Nephron (organoid): ENCODE results near the gene MCF2L.
A peak's percentile ranks its signal among the peaks of the same experiment; 100 is the strongest.
"Not testable (repeated sequence)": the region's sequence is repeated elsewhere in the genome, so short reads cannot be mapped to it uniquely, and the experiment has no call there.

Experiments used
- H3K27ac Mint-ChIP-seq, 3 experiments: 2 replicates each; pipeline ENCODE4 v1.8.0; 2020; ENCODE audit warnings: mixed read lengths in 3 of 3, mild to moderate bottlenecking in 2 of 3, moderate library complexity in 1 of 3
- H3K27me3 Mint-ChIP-seq: 2 replicates; pipeline ENCODE4 v1.8.0; 2021; ENCODE audit warnings: low read depth, mild to moderate bottlenecking, moderate library complexity, mixed read lengths
- H3K36me3 Mint-ChIP-seq: 2 replicates; pipeline ENCODE4 v1.8.0; 2020; ENCODE audit warnings: low read depth, mixed read lengths
- H3K4me1 Mint-ChIP-seq: 2 replicates; pipeline ENCODE4 v1.8.0; 2020; ENCODE audit warnings: mixed read lengths
- H3K4me3 Mint-ChIP-seq, 3 experiments: 2 replicates each; pipeline ENCODE4 v1.8.0; 2020; ENCODE audit warnings: mild to moderate bottlenecking in 3 of 3, mixed read lengths in 3 of 3, moderate library complexity in 2 of 3
- H3K9me3 Mint-ChIP-seq: 2 replicates; pipeline ENCODE4 v1.8.0; 2020; ENCODE audit warnings: mixed read lengths
- TF ChIP-seq, protein P1 (sequence below), 3 experiments: fragments of 200-600 bp; sonication (generic); IDR thresholded peaks; one replicate each; pipeline ENCODE4 v1.5.0; 2021; ENCODE audit warnings: antibody characterized with exemption in 3 of 3; ENCODE audit not compliant: unreplicated experiment in 3 of 3

Gene MCF2L

DNA sequence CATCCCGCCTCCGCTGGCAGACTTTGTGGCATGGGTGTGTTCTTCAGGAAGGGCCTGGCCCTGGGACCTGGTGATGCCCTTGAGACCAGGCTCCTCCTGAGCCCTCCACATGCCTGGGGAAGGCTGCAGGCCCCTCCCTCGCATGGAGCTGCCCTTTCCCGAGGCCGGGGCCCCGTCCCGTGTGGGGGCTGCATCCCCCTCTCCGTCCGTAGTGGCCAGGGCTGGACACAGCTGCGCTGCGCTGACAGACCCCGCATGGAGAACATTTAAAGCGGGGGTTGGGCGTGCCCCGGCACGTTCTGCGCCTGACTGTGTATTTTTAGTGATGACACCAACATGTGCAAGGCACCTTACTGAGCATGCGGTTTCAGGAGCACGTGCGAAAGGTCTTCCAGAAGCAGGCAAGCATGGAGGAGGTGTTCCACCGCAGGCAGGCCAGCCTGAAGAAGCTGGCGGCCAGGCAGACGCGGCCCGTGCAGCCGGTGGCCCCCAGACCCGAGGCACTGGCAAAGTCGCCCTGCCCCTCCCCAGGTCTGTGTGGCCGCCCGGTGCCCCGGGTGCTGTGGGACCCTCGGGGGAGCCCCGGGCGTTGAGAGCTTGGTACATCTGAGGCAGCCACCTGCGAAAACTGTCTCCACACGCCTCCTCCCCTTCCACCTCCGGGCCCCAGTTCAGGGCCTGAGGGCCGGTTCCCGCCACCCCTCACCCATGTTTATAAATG is 107.8 kb downstream of the MCF2L start:
- no peak overlapping the region for H3K4me3 Mint-ChIP-seq
- peaks cover 4% of the 10 kb centered on the region for H3K27me3 Mint-ChIP-seq
- peaks cover 18% of the 10 kb centered on the region for H3K4me1 Mint-ChIP-seq
- no peak overlapping the region for H3K27ac Mint-ChIP-seq
- peaks cover 43% of the 10 kb centered on the region for H3K36me3 Mint-ChIP-seq
- peaks cover 2% of the 10 kb centered on the region for H3K9me3 Mint-ChIP-seq
- TF ChIP-seq, protein P1, sequence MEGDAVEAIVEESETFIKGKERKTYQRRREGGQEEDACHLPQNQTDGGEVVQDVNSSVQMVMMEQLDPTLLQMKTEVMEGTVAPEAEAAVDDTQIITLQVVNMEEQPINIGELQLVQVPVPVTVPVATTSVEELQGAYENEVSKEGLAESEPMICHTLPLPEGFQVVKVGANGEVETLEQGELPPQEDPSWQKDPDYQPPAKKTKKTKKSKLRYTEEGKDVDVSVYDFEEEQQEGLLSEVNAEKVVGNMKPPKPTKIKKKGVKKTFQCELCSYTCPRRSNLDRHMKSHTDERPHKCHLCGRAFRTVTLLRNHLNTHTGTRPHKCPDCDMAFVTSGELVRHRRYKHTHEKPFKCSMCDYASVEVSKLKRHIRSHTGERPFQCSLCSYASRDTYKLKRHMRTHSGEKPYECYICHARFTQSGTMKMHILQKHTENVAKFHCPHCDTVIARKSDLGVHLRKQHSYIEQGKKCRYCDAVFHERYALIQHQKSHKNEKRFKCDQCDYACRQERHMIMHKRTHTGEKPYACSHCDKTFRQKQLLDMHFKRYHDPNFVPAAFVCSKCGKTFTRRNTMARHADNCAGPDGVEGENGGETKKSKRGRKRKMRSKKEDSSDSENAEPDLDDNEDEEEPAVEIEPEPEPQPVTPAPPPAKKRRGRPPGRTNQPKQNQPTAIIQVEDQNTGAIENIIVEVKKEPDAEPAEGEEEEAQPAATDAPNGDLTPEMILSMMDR (IDR thresholded peaks at IDR 0.05; ENCODE audit: unreplicated experiment in 3 of 3): no peak

DNA sequence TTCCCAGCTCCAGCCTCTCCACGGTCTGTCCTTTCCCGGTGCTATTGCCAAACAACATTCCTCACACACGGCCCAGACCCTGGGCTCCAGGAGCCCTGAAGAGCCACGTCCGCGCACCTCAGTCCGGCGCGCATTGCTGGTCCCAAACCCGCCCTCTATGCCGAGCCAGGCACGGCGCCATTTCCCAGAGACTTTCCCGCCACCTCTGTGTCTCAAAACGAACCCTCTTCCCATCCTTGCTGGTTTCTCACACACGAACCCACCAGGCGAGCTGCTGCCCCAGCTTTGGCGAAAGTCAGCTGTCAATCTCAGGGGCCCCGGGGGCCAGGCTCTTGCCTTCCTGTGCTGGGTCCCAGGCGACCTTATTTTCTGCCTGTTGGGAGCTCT is 108.5 kb downstream of the MCF2L start:
- H3K9me3 Mint-ChIP-seq: peaks cover 2% of the 10 kb centered on the region
- H3K27me3 Mint-ChIP-seq: peaks cover 4% of the 10 kb centered on the region
- TF ChIP-seq, protein P1 (IDR thresholded peaks at IDR 0.05; ENCODE audit: unreplicated experiment in 3 of 3): no peak
- peaks cover 18% of the 10 kb centered on the region for H3K4me1 Mint-ChIP-seq
- no peak overlapping the region for H3K27ac Mint-ChIP-seq
- H3K36me3 Mint-ChIP-seq: peaks cover 36% of the 10 kb centered on the region
- no peak overlapping the region for H3K4me3 Mint-ChIP-seq

DNA sequence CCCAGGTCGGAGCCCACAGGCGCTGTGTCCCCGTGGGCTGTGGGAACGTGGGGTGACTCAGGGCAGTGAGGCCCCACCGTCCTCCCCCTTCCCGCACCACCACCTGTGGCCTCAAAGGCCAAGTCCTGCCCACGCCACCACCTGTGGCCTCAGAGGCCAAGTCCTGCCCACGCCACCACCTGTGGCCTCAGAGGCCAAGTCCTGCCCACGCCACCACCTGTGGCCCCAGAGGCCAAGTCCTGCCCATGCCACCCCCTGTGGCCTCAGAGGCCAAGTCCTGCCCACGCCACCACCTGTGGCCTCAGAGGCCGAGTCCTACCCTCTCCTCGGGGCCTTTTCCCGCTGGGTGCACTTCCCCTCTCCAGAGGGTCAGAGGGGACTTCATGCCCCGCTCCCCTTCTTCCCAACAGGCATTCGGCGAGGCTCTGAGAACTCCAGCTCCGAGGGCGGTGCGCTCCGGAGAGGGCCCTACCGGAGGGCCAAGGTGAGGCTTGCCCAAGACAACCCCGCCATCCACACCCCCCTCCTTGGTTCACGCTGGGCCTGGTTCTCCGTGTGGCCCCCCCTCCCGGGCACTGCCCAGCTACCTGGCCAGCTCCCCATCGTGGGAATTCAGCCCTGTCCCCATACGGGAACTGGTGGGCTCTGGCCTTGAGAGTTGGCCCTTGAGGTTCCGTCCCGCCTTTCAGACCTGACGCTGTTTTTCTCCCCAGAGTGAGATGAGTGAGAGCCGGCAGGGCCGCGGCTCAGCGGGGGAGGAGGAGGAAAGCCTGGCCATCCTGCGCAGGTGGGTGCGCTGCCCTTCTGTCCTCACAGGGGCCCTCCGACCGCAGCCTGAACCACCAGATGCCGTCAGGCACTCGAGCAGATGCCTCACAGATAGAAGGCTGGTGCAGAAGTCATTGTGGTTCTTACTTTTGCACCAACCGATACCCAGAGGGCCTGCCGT is 109.2 kb downstream of the MCF2L start:
- H3K27ac Mint-ChIP-seq: no peak overlapping the region
- TF ChIP-seq, protein P1 (IDR thresholded peaks at IDR 0.05; ENCODE audit: unreplicated experiment in 3 of 3): no peak
- H3K27me3 Mint-ChIP-seq: peaks cover 4% of the 10 kb centered on the region
- no peaks in the 10 kb centered on the region for H3K9me3 Mint-ChIP-seq
- peaks cover 30% of the 10 kb centered on the region for H3K36me3 Mint-ChIP-seq
- peaks cover 18% of the 10 kb centered on the region for H3K4me1 Mint-ChIP-seq
- no peak overlapping the region for H3K4me3 Mint-ChIP-seq

DNA sequence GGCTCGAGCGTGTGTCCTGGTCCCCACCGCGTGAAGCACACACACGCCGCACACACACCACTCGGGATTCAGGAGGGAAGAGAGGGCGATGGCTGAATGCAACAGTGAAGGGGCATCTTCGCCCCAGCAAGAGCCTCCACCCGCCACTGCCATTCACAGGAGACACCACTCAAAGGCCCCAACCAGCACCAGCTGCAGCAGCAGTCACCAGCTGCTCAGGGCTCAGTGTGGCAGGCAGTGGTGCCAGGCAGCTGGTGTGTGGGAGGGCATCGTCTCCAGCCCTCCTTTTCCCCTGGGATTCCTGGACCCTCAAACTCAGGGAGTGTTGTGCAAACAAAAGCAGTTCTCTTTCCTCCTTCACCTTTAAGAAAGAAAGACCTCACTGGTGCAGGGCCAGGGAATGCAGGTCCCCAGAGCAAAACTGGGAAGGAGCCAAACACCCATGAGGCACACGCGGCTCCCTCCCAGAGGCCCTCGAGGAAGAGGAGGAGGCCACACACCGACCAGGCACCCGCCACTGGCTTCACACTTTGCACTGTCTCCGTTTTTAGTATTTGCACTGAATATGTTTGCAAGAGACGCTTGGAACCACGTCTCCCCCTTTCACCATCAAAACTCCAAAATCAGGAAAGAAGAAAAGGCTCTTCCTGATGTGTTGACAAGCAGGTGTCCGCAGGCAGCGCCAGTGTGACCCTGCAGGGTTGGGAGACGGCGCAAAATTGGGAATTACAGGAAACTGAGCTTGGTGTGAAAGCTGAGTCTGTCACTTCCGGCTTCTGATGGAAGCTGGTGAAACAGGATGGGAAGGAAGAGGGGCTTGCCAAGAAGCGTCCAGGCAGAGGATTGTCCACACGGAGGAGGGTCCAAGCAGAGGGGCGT is 110.1 kb downstream of the MCF2L start:
- Mint-ChIP-seq H3K27ac (peak overlapping the region in 2 of 3 experiments; percentile 33 to 34), H3K4me3 (no peak overlapping the region), H3K9me3 (no peaks in the 10 kb centered on the region), H3K27me3 (peaks cover 11% of the 10 kb centered on the region), H3K4me1 (peaks cover 26% of the 10 kb centered on the region), H3K36me3 (peaks cover 29% of the 10 kb centered on the region)
- TF ChIP-seq, protein P1 (IDR thresholded peaks at IDR 0.05; ENCODE audit: unreplicated experiment in 3 of 3): no peak

DNA sequence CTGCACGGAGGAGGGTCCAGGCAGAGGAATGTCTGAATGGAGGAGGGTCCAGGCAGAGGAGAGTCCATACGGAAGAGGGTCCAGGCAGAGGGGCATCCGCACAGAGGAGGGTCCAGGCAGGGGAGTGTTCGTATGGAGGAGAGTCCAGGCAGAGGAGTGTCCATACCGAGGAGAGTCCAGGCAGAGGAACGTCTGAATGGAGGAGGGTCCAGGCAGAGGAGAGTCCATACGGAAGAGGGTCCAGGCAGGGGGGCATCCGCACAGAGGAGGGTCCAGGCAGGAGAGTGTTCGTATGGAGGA is 110.7 kb downstream of the MCF2L start:
- H3K9me3 Mint-ChIP-seq: not testable (repeated sequence)
- H3K27ac Mint-ChIP-seq: peak overlapping the region in 1 of 3 experiments; percentile 33
- peaks cover 26% of the 10 kb centered on the region for H3K4me1 Mint-ChIP-seq

DNA sequence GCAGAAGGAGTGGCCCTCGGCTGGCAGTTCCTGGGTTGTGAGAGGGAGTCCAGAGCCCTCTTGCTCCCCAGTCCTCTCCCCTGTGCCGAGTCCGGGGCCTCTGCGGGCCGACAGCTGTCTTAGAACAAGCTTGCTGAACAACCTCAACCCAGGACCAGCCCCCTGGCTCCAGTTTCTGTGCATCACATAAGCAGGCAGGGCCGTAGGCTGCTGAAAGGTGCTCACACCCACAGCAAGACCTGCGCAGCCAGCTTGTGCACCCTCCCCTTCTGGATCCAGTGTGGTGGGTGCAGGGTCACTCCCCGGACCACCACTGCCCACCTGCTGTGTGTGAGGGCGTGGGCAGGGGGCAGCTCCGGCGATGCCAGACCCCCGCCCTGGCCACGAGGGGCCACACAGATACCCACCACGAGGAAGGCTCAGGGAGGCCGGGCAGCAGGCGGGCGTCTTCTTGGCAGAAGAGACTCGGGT is 111.4 kb downstream of the MCF2L start:
- H3K4me3 Mint-ChIP-seq: no peak overlapping the region
- no peak overlapping the region for H3K27ac Mint-ChIP-seq
- H3K27me3 Mint-ChIP-seq: peaks cover 12% of the 10 kb centered on the region
- peaks cover 26% of the 10 kb centered on the region for H3K4me1 Mint-ChIP-seq
- H3K36me3 Mint-ChIP-seq: peaks cover 26% of the 10 kb centered on the region
- TF ChIP-seq, protein P1 (IDR thresholded peaks at IDR 0.05; ENCODE audit: unreplicated experiment in 3 of 3): no peak
- H3K9me3 Mint-ChIP-seq: no peaks in the 10 kb centered on the region

More for the DNA sequence above, 110.7 kb downstream of the MCF2L start:
- H3K27me3 Mint-ChIP-seq: peaks cover 12% of the 10 kb centered on the region
- peaks cover 29% of the 10 kb centered on the region for H3K36me3 Mint-ChIP-seq
- H3K4me3 Mint-ChIP-seq: not testable (repeated sequence)
